Panc1 (cell line): ENCODE data around the gene ZNF521. TPM values are rescaled to one million over a fixed set of nuclear protein-coding genes. Genes with fewer than 3 reads are reported as not detected.

Source experiments
- ATAC-seq: fragments of 200-7000 bp; cut with Tn5 transposase; 2 replicates; pipeline ENCODE4 v1.9.1; 2020; ENCODE audit warnings: mild to moderate bottlenecking, moderate library complexity
- BruUV-seq: library from RNA; stranded (reverse); fragments of 400-500 nt; replicated peaks from 2 replicates; lab custom pipeline; 2021; lab: Mats Ljungman, UMichigan
- CTCF ChIA-PET: fragments of 300-600 bp; sonication (Branson Sonifier 250); formaldehyde crosslinking; loops from one replicate; lab custom pipeline; 2022; ENCODE audit warnings: antibody characterized with exemption; lab: Charles Lee
- POLR2A ChIA-PET: fragments of 300-600 bp; sonication (Branson Sonifier 250); formaldehyde crosslinking; loops from one replicate; lab custom pipeline; 2022; ENCODE audit warnings: antibody characterized with exemption; lab: Charles Lee
- DNase-seq: peaks from one replicate; pipeline ENCODE4 v3.0.0-alpha.2; 2010; ENCODE audit warnings: low read depth, low spot score
- H3K27ac ChIP-seq: 2 replicates; pipeline ENCODE4 v1.5.1; 2011; ENCODE audit warnings: mild to moderate bottlenecking, low read length, inconsistent platforms
- H3K27me3 ChIP-seq: fragments of 200-500 bp; sonication (Bioruptor generic); 2 replicates; pipeline ENCODE4 v1.6.0; 2014; ENCODE audit warnings: low read length, inconsistent platforms; ENCODE audit not compliant: control insufficient read depth, insufficient read depth
- H3K36me3 ChIP-seq: fragments of 200-500 bp; sonication (Bioruptor generic); 2 replicates; pipeline ENCODE4 v1.5.1; 2014; ENCODE audit warnings: inconsistent platforms, mild to moderate bottlenecking, low read length, moderate library complexity; ENCODE audit not compliant: control insufficient read depth, insufficient read depth
- H3K4me1 ChIP-seq: 2 replicates; pipeline ENCODE4 v1.5.1; 2011; ENCODE audit warnings: inconsistent platforms, mild to moderate bottlenecking, low read length, moderate library complexity; ENCODE audit not compliant: control insufficient read depth, insufficient read depth
- H3K4me3 ChIP-seq, 2 experiments: 2 replicates each; pipeline ENCODE4 v1.5.1; 2011 to 2012; ENCODE audit warnings: low read depth in 2 of 2, low read length in 2 of 2, mild to moderate bottlenecking in 2 of 2, inconsistent platforms in 1 of 2, moderate library complexity in 1 of 2
- H3K9me3 ChIP-seq: fragments of 200-500 bp; sonication (Bioruptor generic); 2 replicates; pipeline ENCODE4 v1.5.1; 2014; ENCODE audit warnings: low read depth, mild to moderate bottlenecking, inconsistent platforms, low read length, moderate library complexity; ENCODE audit not compliant: control insufficient read depth, insufficient read depth
- CTCF ChIP-seq: fragments of 450-650 bp; IDR thresholded peaks from 2 replicates; pipeline ENCODE4 v1.5.1; 2017; ENCODE audit warnings: mild to moderate bottlenecking
- POLR2AphosphoS5 ChIP-seq: IDR thresholded peaks from 2 replicates; pipeline ENCODE4 v1.6.1; 2012; ENCODE audit warnings: mild to moderate bottlenecking, low read depth, low read length, moderate library complexity
- REST ChIP-seq, 2 experiments: IDR thresholded peaks; 2 replicates each; pipeline ENCODE4 v1.6.1; 2011 to 2012; ENCODE audit warnings: low read depth in 2 of 2, control low read depth in 1 of 2, low read length in 1 of 2, mild to moderate bottlenecking in 1 of 2, moderate library complexity in 1 of 2; ENCODE audit not compliant: insufficient read depth in 1 of 2
- SIN3A ChIP-seq: IDR thresholded peaks from 2 replicates; pipeline ENCODE4 v1.6.1; 2012; ENCODE audit warnings: low read depth, mild to moderate bottlenecking, low read length, moderate library complexity, borderline replicate concordance; ENCODE audit not compliant: insufficient read depth
- TCF7L2 ChIP-seq: IDR thresholded peaks from 2 replicates; pipeline ENCODE4 v1.6.1; 2011; ENCODE audit warnings: mild to moderate bottlenecking, low read depth, low read length, inconsistent platforms
- in situ Hi-C: cut with HindIII; loops from 2 replicates; pipeline ENCODE4 v1.10.0; 2016; ENCODE audit warnings: low sequenced_read_pairs, low pct_unique_long_range_greater_than_20kb
- intact Hi-C: fragments of 100-400 bp; cut with micrococcal nuclease; formaldehyde crosslinking; loops from one replicate; pipeline ENCODE4 v1.10.0; 2022; ENCODE audit not compliant: unreplicated experiment
- total RNA-seq: library from RNA; stranded (reverse); gene quantifications from one replicate; pipeline ENCODE4 v1.2.1, GENCODE V29; 2021; ENCODE audit not compliant: unreplicated experiment

Gene ZNF521
- total RNA-seq, 1 experiment from 2014 or later, result 0.15 TPM

- CTCF ChIA-PET, result no interaction called here
- ATAC-seq, result no peak
- Histone ChIP-seq H3K4me3 (no peak overlapping the region), H3K9me3 (no peaks in the 10 kb centered on the region), H3K27me3 (no peaks in the 10 kb centered on the region), H3K4me1 (no peaks in the 10 kb centered on the region), H3K36me3 (no peaks in the 10 kb centered on the region), H3K27ac (no peak overlapping the region)
- intact Hi-C loops, result no loop called here
- no peak for DNase-seq
- TF ChIP-seq SIN3A (no peak), TCF7L2 (no peak), REST (IDR thresholded peaks at IDR 0.05; ENCODE audit: insufficient read depth in 1 of 2, low read depth in 2 of 2, low read length in 1 of 2) (no peak)
- no TSS peak for BruUV-seq
- POLR2A ChIA-PET, result no interaction called here
- in situ Hi-C loops, result no loop called here
Observed at GRCh38 chr18:25192065-25192464, 159.9 kb downstream of the ZNF521 start.

- no peaks in the 10 kb centered on the region for H3K9me3 ChIP-seq
- in situ Hi-C loops, result no loop called here
- 0 out of 2 replicates have a peak, but pooled peaks cover 2% of the 10 kb centered on the region for H3K27me3 ChIP-seq
- H3K27ac ChIP-seq, result no peak overlapping the region
- DNase-seq (no peak), ATAC-seq (no peak)
- no peak overlapping the region for H3K4me3 ChIP-seq
- H3K36me3 ChIP-seq, result no peaks in the 10 kb centered on the region
- no peaks in the 10 kb centered on the region for H3K4me1 ChIP-seq
- ChIA-PET CTCF (no interaction called here), POLR2A (no interaction called here)
- no TSS peak for BruUV-seq
- TF ChIP-seq SIN3A (no peak), POLR2AphosphoS5 (no peak), CTCF (no peak), REST (IDR thresholded peaks at IDR 0.05; ENCODE audit: insufficient read depth in 1 of 2, low read depth in 2 of 2, low read length in 1 of 2) (no peak), TCF7L2 (no peak)
- intact Hi-C loops, result no loop called here
Observed at GRCh38 chr18:25190472-25190871, 161.5 kb downstream of the ZNF521 start.
